SK-N-MC (cell line): Measurements from ENCODE around the gene PIGBOS1.

Experiments used
- EZH2 ChIP-seq: fragments of 200-600 bp; sonication (generic); IDR thresholded peaks from one replicate; pipeline ENCODE4 v1.6.1; 2017; ENCODE audit warnings: antibody characterized with exemption
- POLR2AphosphoS5 ChIP-seq: IDR thresholded peaks from 2 replicates; pipeline ENCODE4 v1.6.1; 2012; ENCODE audit warnings: mild to moderate bottlenecking, low read depth, low read length, borderline replicate concordance

DNA sequence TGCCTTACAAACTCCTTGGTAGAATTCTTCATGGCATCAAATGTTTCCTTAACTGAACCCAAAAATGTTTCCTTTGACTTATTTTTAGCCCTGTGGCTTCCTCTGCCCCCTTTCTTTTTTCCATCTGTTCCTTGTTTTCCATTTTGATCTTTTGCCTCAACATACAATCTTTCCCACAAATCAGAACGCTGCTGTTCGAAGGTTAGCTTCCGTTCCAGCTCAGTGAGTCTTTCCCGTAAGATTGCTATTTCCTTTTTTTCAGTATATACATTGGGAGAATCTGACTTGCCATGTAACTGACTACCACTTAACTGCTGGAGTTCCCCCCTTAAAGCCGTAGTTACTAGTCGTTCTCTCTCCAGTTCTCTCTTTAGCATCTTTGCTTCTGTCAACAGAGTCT is 41.3 kb upstream of the PIGBOS1 start:
- no peak for TF ChIP-seq POLR2AphosphoS5
- no peak for TF ChIP-seq EZH2
